ENCODE data around the gene NDUFB10.

NDUFB10 gene

GRCh38 chr16:2004795-2005517 is 45.6 kb downstream of the NDUFB10 start:
- peak; percentile 68 for DNase-seq

GRCh38 chr16:2005646-2006045 is 46.3 kb downstream of the NDUFB10 start:
- DNase-seq = peak; percentile 15

- DNase-seq = no peak
These were observed 47.0 kb downstream of the NDUFB10 start for GRCh38 chr16:2006317-2006716.

GRCh38 chr16:2007081-2007836 is 47.9 kb downstream of the NDUFB10 start:
- no peak for DNase-seq

GRCh38 chr16:2008009-2008526 is 48.7 kb downstream of the NDUFB10 start:
- DNase-seq = no peak

- DNase-seq = no peak
These were observed 49.4 kb downstream of the NDUFB10 start for GRCh38 chr16:2008631-2009163.

GRCh38 chr16:2009164-2009711 is 49.9 kb downstream of the NDUFB10 start:
- no peak for DNase-seq

- DNase-seq = peak; percentile 81
These were observed 50.6 kb downstream of the NDUFB10 start, which contains the start of gene ZNF598 for GRCh38 chr16:2009791-2010510. TSS of gene ZNF598 (minus strand) at chr16:2009821.

Measured in NCI-H1092 treated with DMSO at 0.1 percent for 48 hours (cell line).